Endodermal cell (in vitro differentiated cells): ENCODE data around the gene ADGRL3. TPM values are rescaled to one million over a fixed set of nuclear protein-coding genes. Genes with fewer than 3 reads are reported as not detected.

ENCODE experiments used
- DNase-seq: peaks from one replicate; pipeline ENCODE4 v3.0.0-alpha.2; 2017
- H3K27ac ChIP-seq: 2 replicates; pipeline ENCODE4 v1.5.1; 2013; ENCODE audit warnings: mild to moderate bottlenecking, low read depth, low read length, moderate library complexity
- H3K27me3 ChIP-seq: 2 replicates; pipeline ENCODE4 v1.6.1; 2013; ENCODE audit warnings: mild to moderate bottlenecking, low read length, moderate library complexity; ENCODE audit not compliant: insufficient read depth, control insufficient read depth, poor library complexity, severe bottlenecking
- H3K36me3 ChIP-seq: 2 replicates; pipeline ENCODE4 v1.7.0; 2013; ENCODE audit warnings: mild to moderate bottlenecking, low read length, moderate library complexity; ENCODE audit not compliant: control insufficient read depth, insufficient read depth
- H3K4me1 ChIP-seq: one replicate; pipeline ENCODE4 v1.7.0; 2013; ENCODE audit warnings: low read length; ENCODE audit not compliant: control insufficient read depth, insufficient read depth
- H3K4me3 ChIP-seq: 2 replicates; pipeline ENCODE4 v1.5.1; 2013; ENCODE audit warnings: mild to moderate bottlenecking, low read length, moderate library complexity
- H3K9ac ChIP-seq: 2 replicates; pipeline ENCODE4 v1.6.1; 2013; ENCODE audit warnings: mild to moderate bottlenecking, low read length, moderate library complexity; ENCODE audit not compliant: poor library complexity, severe bottlenecking; ENCODE audit errors: extremely low read depth
- H3K9me3 ChIP-seq: 2 replicates; pipeline ENCODE4 v1.6.1; 2013; ENCODE audit warnings: mild to moderate bottlenecking, low read length, moderate library complexity; ENCODE audit not compliant: control insufficient read depth
- H3K27ac Mint-ChIP-seq: 2 replicates; pipeline ENCODE4 v1.8.0; 2020; ENCODE audit warnings: mixed read lengths
- H3K27me3 Mint-ChIP-seq: 2 replicates; pipeline ENCODE4 v1.8.0; 2021; ENCODE audit warnings: mild to moderate bottlenecking, mixed read lengths; ENCODE audit not compliant: insufficient read depth
- H3K36me3 Mint-ChIP-seq: 2 replicates; pipeline ENCODE4 v1.8.0; 2020; ENCODE audit warnings: low read depth, mixed read lengths
- H3K4me1 Mint-ChIP-seq: 2 replicates; pipeline ENCODE4 v1.8.0; 2020; ENCODE audit warnings: mixed read lengths
- H3K4me3 Mint-ChIP-seq: 2 replicates; pipeline ENCODE4 v1.8.0; 2020; ENCODE audit warnings: mild to moderate bottlenecking, moderate library complexity, mixed read lengths
- H3K9me3 Mint-ChIP-seq: 2 replicates; pipeline ENCODE4 v1.8.0; 2020; ENCODE audit warnings: mild to moderate bottlenecking, mixed read lengths
- WGBS, 2 experiments: methylation state at CpG; one replicate each; pipeline versions ENCODE4 v1.1.5 to v1.1.7; 2013; ENCODE audit warnings: missing lambda C conversion rate in 2 of 2, mixed read lengths in 1 of 2; ENCODE audit not compliant: insufficient coverage in 1 of 2, insufficient read length in 1 of 2; 5-methylcytosine and 5-hydroxymethylcytosine counted together
- total RNA-seq, 2 donors: library from RNA; stranded (reverse); fragmentation: NEBNext Ultra II Directional in 1 of 2; extraction: Animal tissue kit (Norgen Biotek cat#: 25700) in 1 of 2; gene quantifications; 2 replicates in 1 of 2; 3 replicates in 1 of 2; pipeline ENCODE4 v1.2.1, GENCODE V29; 2021
- TF ChIP-seq, protein P1 (sequence below): fragments of 200-600 bp; sonication (generic); conservative IDR thresholded peaks from 2 replicates; pipeline ENCODE4 v1.5.0; 2021; ENCODE audit warnings: antibody characterized with exemption, mild to moderate bottlenecking

ADGRL3 gene
- total RNA-seq, 2 donors from 2014 or later = 9.9 to 10.3 TPM

DNA sequence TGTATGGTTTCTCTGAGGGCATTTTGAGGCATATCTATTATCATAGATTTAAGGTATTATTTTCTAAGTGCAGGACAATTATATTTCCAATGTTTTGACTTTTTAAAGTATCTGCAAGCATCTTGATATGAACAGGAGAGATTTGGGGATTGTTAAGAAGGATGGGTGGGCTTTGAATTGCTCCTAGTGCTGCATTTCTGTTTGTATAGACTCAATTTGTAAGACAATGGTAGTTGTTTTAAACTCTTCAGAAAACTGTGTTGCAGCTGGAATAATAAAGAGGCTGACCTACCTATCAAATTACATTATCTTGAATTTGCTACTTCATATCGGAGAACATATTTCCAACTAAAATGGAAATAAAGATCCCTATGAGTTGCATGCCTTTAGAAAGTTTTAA is 570.3 kb downstream of the ADGRL3 start:
- no peak overlapping the region for H3K4me3 Mint-ChIP-seq
- no peak for DNase-seq
- peak overlapping the region; percentile 16 for H3K27ac ChIP-seq
- no peak overlapping the region for H3K9ac ChIP-seq
- H3K4me1 Mint-ChIP-seq = peaks cover 21% of the 10 kb centered on the region
- TF ChIP-seq, protein P1, sequence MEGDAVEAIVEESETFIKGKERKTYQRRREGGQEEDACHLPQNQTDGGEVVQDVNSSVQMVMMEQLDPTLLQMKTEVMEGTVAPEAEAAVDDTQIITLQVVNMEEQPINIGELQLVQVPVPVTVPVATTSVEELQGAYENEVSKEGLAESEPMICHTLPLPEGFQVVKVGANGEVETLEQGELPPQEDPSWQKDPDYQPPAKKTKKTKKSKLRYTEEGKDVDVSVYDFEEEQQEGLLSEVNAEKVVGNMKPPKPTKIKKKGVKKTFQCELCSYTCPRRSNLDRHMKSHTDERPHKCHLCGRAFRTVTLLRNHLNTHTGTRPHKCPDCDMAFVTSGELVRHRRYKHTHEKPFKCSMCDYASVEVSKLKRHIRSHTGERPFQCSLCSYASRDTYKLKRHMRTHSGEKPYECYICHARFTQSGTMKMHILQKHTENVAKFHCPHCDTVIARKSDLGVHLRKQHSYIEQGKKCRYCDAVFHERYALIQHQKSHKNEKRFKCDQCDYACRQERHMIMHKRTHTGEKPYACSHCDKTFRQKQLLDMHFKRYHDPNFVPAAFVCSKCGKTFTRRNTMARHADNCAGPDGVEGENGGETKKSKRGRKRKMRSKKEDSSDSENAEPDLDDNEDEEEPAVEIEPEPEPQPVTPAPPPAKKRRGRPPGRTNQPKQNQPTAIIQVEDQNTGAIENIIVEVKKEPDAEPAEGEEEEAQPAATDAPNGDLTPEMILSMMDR = no peak
- no peaks in the 10 kb centered on the region for H3K27me3 ChIP-seq
- no peak overlapping the region for H3K4me3 ChIP-seq
- H3K27ac Mint-ChIP-seq = no peak overlapping the region
- 83% methylated on average over 1 of the region's 1 CpG; no CpG with 5 or more reads in 1 of the 2 experiments for WGBS, 2 experiments
- no peaks in the 10 kb centered on the region for H3K27me3 Mint-ChIP-seq
- no peaks in the 10 kb centered on the region for H3K9me3 ChIP-seq
- no peaks in the 10 kb centered on the region for H3K4me1 ChIP-seq
- no peaks in the 10 kb centered on the region for H3K36me3 ChIP-seq
- peaks cover 24% of the 10 kb centered on the region for H3K36me3 Mint-ChIP-seq
- peaks cover 30% of the 10 kb centered on the region for H3K9me3 Mint-ChIP-seq

GRCh38 chr4:61771056-61771455 is 570.9 kb downstream of the ADGRL3 start:
- Mint-ChIP-seq H3K27ac (no peak overlapping the region), H3K27me3 (no peaks in the 10 kb centered on the region), H3K9me3 (peaks cover 31% of the 10 kb centered on the region), H3K36me3 (peaks cover 23% of the 10 kb centered on the region), H3K4me3 (no peak overlapping the region), H3K4me1 (peaks cover 16% of the 10 kb centered on the region)
- Histone ChIP-seq H3K27ac (no peak overlapping the region), H3K27me3 (no peaks in the 10 kb centered on the region), H3K9me3 (no peaks in the 10 kb centered on the region), H3K36me3 (no peaks in the 10 kb centered on the region), H3K9ac (no peak overlapping the region), H3K4me1 (no peaks in the 10 kb centered on the region), H3K4me3 (no peak overlapping the region)
- no peak for DNase-seq
- 33% methylated on average over 1 of the region's 1 CpG; no CpG with 5 or more reads in 1 of the 2 experiments for WGBS, 2 experiments
- TF ChIP-seq, protein P1 = no peak

- Histone ChIP-seq H3K4me3 (no peak overlapping the region), H3K27ac (no peak overlapping the region), H3K36me3 (no peaks in the 10 kb centered on the region), H3K4me1 (no peaks in the 10 kb centered on the region), H3K27me3 (no peaks in the 10 kb centered on the region), H3K9ac (no peak overlapping the region), H3K9me3 (no peaks in the 10 kb centered on the region)
- TF ChIP-seq, protein P1 = no peak
- WGBS, 2 experiments = 94% methylated on average over 1 of the region's 1 CpG; no CpG with 5 or more reads in 1 of the 2 experiments
- Mint-ChIP-seq H3K9me3 (peaks cover 28% of the 10 kb centered on the region), H3K4me1 (peaks cover 16% of the 10 kb centered on the region), H3K36me3 (peaks cover 17% of the 10 kb centered on the region), H3K4me3 (no peak overlapping the region), H3K27ac (no peak overlapping the region), H3K27me3 (no peaks in the 10 kb centered on the region)
- DNase-seq = no peak
These were observed 572.0 kb downstream of the ADGRL3 start for GRCh38 chr4:61772126-61772525.
